Measurements from ENCODE around the gene TGFBR3L. TPM values are rescaled to one million over a fixed set of nuclear protein-coding genes. Genes with fewer than 3 reads are reported as not detected.

The TGFBR3L gene
- total RNA-seq, 1 donor from 2014 or later, result not detected

- POLR2A ChIA-PET, result interaction anchor here (0.7 to 1.4 kb wide), 3 partner anchors 8 to 104 kb away, joined by 4 to 6 read pairs (median 4); partner anchors contain the start of gene SNAPC2
- Mint-ChIP-seq H3K27me3 (no peaks in the 10 kb centered on the region), H3K4me3 (no peak overlapping the region), H3K4me1 (peaks cover 22% of the 10 kb centered on the region), H3K9me3 (no peaks in the 10 kb centered on the region), H3K27ac (no peak overlapping the region), H3K36me3 (ENCODE audit: low read depth) (peaks cover 53% of the 10 kb centered on the region)
- no peak for DNase-seq
- no peak for ATAC-seq (ENCODE audit: low read depth)
- TF ChIP-seq, protein P1, sequence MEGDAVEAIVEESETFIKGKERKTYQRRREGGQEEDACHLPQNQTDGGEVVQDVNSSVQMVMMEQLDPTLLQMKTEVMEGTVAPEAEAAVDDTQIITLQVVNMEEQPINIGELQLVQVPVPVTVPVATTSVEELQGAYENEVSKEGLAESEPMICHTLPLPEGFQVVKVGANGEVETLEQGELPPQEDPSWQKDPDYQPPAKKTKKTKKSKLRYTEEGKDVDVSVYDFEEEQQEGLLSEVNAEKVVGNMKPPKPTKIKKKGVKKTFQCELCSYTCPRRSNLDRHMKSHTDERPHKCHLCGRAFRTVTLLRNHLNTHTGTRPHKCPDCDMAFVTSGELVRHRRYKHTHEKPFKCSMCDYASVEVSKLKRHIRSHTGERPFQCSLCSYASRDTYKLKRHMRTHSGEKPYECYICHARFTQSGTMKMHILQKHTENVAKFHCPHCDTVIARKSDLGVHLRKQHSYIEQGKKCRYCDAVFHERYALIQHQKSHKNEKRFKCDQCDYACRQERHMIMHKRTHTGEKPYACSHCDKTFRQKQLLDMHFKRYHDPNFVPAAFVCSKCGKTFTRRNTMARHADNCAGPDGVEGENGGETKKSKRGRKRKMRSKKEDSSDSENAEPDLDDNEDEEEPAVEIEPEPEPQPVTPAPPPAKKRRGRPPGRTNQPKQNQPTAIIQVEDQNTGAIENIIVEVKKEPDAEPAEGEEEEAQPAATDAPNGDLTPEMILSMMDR (IDR thresholded peaks at IDR 0.05), result no peak
- intact Hi-C loops (cut with micrococcal nuclease), result no loop called here
- CTCF ChIA-PET, result no interaction called here
These were observed 5.7 kb upstream of the TGFBR3L start for GRCh38 chr19:7908742-7909461.

GRCh38 chr19:7909471-7910067 is 5.1 kb upstream of the TGFBR3L start:
- no peak for DNase-seq
- POLR2A ChIA-PET, result interaction anchor here (0.7 to 1.4 kb wide), 2 partner anchors 11 to 104 kb away, joined by 4 to 6 read pairs; partner anchors contain the start of gene SNAPC2
- intact Hi-C loops (cut with micrococcal nuclease), result no loop called here
- Mint-ChIP-seq H3K36me3 (ENCODE audit: low read depth) (peaks cover 50% of the 10 kb centered on the region), H3K9me3 (no peaks in the 10 kb centered on the region), H3K4me3 (no peak overlapping the region), H3K27ac (no peak overlapping the region), H3K27me3 (no peaks in the 10 kb centered on the region), H3K4me1 (peaks cover 18% of the 10 kb centered on the region)
- no peak for ATAC-seq (ENCODE audit: low read depth)
- TF ChIP-seq, protein P1 (IDR thresholded peaks at IDR 0.05), result no peak
- CTCF ChIA-PET, result no interaction called here

- TF ChIP-seq, protein P1 (IDR thresholded peaks at IDR 0.05), result no peak
These were observed 4.1 kb upstream of the TGFBR3L start for GRCh38 chr19:7910321-7911161.

GRCh38 chr19:7911508-7912143 is 3.0 kb upstream of the TGFBR3L start:
- intact Hi-C loops (cut with micrococcal nuclease), result no loop called here

More at GRCh38 chr19:7910321-7911161, 4.1 kb upstream of the TGFBR3L start:
- Mint-ChIP-seq H3K4me3 (no peak overlapping the region), H3K36me3 (ENCODE audit: low read depth) (peaks cover 45% of the 10 kb centered on the region), H3K4me1 (peaks cover 11% of the 10 kb centered on the region), H3K27ac (no peak overlapping the region), H3K27me3 (peaks cover 8% of the 10 kb centered on the region), H3K9me3 (no peaks in the 10 kb centered on the region)
- ChIA-PET CTCF (no interaction called here), POLR2A (interaction anchor here (1.0 kb wide), 1 partner anchor 10 kb away, joined by 3 read pairs; the partner anchor contains the start of gene SNAPC2)
- ATAC-seq (ENCODE audit: low read depth) (no peak), DNase-seq (no peak)
- intact Hi-C loops (cut with micrococcal nuclease), result no loop called here

More at GRCh38 chr19:7911508-7912143, 3.0 kb upstream of the TGFBR3L start:
- H3K4me1 Mint-ChIP-seq, result peaks cover 11% of the 10 kb centered on the region
- POLR2A ChIA-PET, result interaction anchor here (1.0 to 1.1 kb wide), 3 partner anchors 8 to 18 kb away, joined by 3 to 4 read pairs (median 3); partner anchors contain the start of gene SNAPC2
- DNase-seq (no peak), ATAC-seq (ENCODE audit: low read depth) (no peak)
- H3K27ac Mint-ChIP-seq, result no peak overlapping the region
- H3K9me3 Mint-ChIP-seq, result no peaks in the 10 kb centered on the region
- TF ChIP-seq, protein P1 (IDR thresholded peaks at IDR 0.05), result no peak
- CTCF ChIA-PET, result no interaction called here
- H3K4me3 Mint-ChIP-seq, result no peak overlapping the region
- H3K36me3 Mint-ChIP-seq (ENCODE audit: low read depth), result peaks cover 36% of the 10 kb centered on the region
- H3K27me3 Mint-ChIP-seq, result peaks cover 12% of the 10 kb centered on the region
